Stimulated activated CD8-positive, alpha-beta memory T cell treated with anti-CD3 and anti-CD28 coated beads, Interleukin-2, amount 100 ng/mL, for 48 hours (primary cell): Measurements from ENCODE around the gene DHX58.

ENCODE experiments used
- DNase-seq, 2 donors: peaks; one replicate each; pipeline ENCODE4 v3.0.0-alpha.2; 2020; ENCODE audit warnings: low read depth in 2 of 2

The DHX58 gene

DNA sequence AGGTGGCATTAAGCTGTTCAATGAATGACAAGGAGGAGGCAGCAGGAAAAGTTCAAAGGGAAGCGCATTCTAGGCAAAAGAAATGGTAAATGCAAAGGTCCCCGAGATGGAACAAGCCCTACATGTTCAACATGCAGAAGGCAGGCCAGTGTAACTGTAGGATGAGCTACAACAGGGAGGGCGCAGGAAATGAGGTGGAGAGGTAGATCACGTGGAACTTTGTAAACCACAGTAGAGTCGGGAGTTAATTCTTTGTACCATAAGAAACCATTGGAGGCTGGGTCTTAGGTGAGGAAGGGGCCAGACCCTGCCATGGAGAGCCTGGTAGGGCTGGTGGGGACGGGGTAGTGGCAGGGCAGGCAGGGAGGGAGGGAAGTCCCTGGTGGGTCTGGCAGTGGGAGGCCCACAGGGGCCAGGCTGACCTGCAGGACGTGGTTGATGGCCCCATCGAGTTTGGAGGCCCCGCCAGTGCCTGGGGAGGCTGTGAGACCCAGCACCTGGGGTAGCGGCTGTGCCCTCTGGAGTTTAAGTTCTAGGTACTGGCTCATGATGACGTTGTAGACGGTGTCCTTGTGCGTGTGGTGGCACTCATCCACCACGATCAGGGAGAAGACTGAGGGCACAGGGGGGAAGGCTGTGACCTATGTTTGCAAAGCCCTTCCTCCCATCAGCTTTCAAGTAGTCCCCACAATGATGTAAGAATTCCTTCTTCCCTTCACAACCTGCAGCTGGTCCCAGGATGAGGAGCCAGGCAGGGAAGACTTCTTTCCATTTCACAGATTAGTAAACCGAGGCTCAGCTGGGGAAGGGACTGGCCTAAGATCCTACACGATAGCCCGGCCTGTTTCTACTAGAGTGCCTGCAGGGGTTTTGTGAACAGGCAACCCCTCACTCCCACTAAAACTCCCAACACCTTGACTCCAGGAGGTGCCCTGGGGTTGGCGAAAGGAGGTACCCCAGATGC lies 1.9 kb downstream of the DHX58 start:
- DNase-seq, result no peak

DNA sequence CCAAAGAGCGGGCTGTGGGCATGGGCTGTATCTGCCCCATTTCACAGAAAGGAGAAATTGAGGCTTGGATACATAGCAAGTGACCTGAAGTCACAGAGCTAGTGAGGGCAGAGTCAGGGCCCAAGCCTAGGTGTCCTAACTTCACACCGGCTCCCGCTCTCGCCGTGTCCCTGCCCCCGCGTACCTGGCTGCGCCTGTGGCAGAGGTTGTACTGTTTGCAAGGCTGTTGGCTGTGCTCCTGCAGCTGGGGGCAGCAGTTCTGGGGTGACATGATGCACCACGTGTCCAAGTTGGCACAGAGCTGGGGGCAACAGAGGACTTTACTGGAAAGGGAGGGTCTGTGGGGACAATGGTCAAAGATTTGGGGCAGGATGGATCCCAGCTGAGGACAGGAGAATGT lies 3.4 kb downstream of the DHX58 start:
- DNase-seq, result no peak

DNA sequence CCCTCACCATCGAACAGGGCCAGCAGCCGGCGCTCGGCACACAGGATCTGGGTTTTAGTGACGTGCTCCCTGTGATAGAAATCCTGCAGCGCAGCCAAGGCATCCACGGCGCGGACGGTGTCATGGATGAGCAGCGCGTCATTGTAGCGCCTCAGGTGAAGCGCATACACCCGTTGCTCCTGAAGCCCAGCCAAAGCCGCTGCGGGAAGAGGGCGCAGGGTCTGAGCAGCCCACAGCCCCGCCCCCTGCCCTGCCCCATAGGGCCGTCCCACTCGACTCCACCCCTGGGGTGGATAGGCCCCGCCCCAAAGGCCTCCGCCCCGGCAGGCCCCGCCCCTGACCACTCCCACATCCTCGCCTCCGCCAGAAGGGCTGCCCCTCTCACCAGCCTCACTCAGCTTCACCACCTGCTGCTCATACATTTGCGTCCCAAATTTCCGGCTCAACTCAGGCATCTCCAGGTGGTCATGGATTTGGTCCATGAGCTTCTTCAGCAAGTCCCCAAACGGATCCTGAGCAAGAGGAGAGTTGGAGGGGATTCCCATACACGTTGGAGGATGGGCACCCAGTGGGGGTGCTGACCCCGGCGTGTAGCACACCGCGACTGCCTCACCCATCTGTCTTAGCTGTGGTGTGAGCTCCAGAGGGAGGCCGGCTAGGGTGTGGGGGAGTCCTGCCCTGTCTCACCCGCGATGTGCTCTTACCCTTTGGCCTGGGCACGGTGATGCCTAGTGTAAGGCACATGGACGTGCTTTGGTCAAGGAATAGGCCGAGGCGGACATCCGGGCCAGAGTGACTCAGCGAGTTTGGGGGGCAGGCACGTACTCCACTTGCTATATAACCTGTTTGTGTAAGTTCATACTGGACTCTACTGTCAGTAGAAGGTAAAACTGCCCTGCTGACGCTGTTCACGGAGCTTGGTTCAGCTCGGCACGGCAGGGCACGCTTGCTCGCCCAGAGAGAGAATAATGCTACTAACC lies 4.6 kb downstream of the DHX58 start:
- peak; percentile 92 to 94 for DNase-seq

DNA sequence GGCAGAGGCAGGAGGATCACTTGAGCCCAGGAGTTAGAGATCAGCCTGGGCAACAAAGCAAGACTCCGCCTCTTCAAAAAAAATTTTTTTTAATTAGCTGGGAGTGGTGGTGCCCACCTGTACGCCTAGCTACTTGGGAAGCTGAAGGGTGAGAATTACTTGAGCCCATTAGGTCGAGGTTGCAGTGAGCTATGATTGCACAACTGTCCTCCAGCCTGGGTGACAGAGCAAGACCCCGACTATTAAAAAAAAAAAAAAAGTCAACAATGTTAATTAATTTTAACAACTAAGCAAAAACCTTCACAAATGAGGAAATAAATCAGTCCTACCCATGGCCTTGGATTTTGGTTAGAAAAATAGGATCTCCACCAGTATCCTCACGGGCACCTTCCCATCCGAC lies 5.4 kb downstream of the DHX58 start:
- no peak for DNase-seq

DNA sequence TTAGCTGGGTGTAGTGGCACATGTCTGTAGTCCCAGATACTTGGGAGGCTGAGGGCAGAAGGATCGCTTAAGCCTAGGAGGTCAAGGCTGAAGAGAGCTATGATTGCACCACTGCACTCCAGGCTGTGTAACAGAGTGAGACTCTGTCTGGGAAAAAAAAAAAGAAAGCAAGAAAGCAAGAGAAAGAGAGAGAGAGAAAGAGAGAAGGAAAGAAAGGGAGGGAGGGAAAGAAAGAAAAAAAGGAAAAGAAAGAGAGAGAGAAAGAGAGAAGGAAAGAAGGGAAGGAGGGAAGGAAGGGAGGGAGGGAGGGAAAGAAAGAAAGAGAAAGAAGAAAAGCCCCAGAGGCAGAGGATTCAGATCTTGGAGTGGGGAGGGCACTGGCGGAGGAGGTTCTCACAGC lies 6.5 kb downstream of the DHX58 start:
- no peak for DNase-seq

DNA sequence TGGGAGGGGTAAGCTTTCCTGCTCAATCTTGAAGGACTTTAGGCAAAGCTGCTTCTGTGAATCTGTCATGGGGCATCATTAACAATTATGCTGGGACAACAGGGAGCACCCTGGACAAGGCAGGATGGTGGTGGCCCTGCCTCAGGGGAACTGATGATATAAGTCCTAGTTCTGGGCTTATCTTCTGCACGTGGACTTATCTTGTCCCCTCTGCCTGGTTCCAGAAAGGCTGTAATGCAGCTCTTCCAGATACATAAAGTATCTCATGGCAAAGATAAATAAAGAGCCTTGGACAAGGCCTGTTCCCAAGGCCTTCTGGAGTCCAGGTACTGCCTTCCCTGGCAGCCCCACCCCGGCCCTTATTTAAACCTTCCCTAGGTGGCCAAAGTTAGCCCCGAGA lies 8.2 kb downstream of the DHX58 start:
- no peak for DNase-seq

DNA sequence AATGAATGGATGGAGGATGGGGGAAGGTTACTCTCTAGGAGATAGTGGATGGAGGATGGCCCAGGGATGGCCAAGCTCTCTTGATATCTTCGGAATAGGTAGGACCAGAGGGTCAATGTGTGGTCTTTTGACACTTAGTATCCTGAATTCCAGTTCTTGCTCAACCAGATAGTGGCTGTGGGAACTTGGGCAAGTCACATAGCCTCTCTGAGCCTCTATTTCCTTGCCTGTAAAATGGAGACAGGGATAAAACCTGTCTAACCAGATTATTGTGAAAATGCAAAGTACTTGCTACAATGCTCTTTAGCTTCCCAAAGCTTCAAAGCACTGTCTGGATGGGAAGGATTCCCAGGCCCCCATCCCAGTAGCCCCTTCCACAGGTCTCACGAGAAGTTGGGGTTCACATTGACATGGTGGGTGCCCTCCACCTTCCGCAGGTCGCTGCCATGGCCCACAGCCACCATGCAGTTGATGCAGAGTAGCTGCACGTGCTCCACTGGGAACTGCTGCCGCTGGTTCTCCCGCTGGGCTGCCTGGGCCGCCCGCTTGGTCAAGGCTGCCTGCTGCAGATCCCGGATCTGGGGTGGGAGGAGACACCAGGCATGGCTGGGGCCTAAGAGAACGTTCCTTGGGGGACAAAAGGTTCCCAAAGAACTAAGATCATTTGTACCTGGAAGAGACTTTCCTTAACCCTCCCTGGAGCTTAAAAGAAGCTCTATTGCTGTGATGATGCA lies 9.1 kb downstream of the DHX58 start:
- DNase-seq, result no peak

DNA sequence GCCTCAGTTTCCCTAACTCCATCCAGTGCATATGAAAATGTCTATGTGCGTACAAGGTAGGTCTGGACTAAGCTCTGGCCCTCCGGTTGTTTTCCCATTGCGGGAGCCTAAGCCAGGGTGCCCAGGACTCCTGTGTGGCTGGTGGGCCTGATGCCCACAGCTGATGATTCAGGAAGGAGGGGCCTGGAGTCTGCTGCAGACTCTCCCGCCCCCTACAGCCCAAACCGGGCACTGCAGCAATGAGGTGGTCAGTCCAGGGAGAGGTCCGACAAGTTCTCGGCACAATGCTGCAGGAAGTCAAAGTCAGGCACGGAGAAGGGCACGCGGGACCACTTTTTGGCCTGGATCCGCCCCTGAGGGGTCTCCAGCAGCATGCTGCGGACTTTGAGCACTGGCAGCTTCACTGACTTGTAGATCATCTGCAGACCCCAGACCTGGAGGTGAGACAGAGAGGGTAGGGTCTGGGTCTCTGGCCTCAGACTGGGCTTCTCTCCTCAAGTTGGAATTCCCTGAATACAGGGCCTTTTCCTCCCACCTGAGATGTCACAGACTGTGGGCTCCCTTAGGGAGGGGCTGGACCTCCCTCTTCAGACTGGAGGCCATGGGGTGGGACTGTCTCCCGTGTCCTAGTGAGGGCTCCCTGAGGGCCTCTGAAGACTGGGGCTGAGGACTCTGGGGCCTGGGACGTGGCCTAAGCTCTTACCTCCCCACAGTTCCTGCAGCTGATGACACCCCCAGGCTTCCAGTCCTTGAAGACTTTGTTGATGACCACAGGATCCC lies 10.8 kb downstream of the DHX58 start:
- peak; percentile 72 to 79 for DNase-seq

DNA sequence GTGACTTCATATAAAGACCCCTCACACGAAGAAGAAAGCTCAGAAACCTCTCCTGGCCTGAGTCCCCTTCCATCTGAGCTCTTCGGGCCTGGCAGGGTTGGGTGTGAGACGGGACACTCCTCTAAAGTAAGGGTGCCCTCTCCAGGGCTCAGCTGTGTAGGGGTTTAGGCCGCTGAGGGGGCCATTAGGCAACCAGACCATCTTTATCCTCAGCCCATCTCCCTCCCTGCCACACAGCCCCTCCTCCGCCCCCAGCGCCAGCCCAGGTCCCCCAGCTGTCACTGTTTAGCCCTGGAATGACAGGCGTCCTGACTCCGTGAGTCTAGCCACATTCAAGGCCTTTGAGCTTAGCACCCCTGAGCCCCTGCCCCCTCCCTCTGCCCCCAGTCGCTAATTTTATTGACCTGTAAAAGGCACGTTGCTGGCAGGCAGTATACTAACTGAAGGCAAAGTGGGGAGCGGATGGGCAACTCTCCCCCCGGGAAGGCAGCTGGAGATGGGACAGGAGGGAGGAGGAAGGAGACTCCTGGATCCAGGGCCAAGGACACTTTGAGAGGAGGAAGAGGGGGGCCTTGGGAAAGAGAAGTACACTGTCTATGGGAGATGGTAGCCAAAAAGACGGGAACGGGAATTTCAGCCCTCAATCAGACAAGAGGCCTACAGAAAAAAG lies 13.6 kb downstream of the DHX58 start:
- no peak for DNase-seq

DNA sequence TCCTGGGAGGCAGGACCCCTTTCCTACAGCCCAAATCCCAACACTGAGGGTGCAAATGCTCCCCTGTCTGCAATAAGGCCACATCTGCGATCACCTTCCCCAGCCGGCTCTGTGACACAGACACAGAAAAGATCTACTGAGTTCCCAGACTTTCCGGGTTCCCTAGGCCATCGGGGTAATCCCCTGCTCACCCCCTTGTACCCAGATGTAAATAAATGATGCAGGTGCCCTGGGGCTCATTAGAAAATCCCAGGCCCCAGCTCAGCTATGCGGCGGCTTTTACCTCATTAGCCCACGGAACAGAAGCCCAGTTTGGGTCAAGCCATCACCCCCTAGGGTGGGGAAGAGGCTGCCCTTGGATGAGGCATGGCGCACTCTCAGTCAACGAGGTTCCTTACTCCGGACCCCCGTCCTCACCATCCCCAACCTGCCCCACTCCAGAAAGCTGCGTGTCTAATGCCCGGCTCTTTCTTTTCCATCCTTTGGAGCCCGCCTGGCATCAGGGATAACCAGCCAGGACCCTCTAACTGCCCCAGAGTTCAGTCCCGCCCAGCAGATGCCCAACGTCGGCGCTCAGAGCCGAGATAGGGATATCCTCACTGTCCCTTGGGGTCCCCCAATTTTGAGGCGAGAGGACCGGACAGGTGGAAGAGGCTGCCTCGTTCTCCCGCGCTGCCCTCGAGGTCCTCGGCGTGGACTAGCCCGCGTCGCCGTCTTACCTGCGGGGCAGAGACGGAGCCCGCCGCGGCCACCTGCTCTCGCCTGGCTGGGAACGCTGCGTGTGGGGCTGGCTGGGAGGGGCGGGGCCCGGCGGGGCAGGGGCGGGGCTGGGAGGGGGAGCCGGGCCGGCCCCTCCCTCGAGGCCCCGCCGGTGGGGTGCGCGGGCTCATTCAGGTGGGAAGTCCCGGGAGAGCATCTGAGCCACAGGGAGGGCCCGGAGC lies 14.6 kb downstream of the DHX58 start, which contains the start of gene ZNF385C:
ZNF385C (minus strand) TSS at position 783 of the 941 bp plus-strand sequence. CDS start 35,417 bp downstream, outside the sequence.
- peak in 1 of 2 donors; percentile 22 for DNase-seq

DNA sequence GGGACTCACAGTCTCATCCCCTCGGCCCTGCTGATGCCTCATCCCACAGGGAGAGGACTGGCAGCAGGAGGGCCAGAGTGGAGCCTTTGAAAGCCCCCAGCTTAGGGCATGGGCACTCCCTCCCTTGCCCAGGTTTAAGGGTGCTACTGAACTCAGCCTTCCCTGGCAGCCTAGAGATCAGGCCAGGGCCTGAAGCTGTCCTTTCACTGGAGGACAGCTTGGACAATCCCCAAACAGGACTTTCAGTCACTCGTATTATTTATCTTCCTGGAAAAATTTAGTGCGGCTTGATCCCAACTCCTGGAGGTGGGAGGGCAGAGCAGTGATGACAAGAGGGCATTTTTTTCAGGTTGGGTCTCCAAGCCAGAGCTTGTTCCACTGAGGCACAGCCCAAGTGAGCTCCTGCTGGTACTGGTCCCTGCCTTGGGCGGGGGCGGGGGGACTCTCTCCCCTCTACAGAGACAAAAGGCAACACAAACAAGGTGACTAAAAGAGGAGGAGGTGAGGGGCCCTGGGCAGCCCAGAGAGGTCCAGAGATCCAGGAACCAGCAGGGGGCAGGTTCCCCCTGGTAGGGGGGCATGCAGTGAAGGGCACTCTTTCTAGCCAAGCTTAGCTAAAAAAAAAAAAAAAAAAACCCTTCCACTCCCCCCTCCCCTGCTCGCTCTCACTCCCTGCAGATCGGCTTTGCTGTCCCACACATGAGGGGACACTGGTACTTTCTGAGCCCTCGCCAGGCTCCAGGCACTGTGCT lies 16.0 kb downstream of the DHX58 start:
- no peak for DNase-seq

DNA sequence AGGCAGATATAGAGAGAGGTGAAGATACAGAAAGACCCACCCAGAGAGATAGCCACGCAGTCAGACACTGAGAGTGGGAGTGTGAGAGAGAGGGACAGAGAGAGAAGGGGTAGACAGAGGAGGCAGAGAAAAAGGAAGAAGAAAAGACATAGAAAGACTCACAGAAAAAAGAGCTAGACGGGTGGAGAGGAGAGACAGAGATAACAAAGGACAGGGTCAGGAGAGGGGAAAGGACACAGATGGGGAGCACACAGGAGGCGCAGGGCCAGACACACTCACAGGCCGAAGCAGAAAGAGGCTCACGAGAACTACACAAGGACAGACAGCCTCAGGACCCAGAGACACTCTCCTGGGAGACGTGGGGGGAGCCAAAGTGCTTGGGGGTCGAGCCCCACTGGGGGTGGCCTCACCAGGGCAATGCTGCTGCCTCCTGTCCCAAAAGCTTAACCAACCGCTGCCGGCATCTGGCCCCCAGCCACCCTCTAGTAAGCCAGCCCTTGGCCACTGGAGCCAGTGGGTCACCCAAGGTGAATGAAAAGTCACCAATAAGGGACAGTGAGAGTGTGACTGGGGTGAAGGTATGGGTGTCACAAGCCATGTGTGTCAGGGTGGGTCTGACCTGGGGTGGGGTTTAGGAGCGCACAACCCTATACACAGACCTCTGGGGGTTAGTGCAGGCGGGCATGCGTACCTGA lies 18.0 kb downstream of the DHX58 start:
- DNase-seq, result no peak

DNA sequence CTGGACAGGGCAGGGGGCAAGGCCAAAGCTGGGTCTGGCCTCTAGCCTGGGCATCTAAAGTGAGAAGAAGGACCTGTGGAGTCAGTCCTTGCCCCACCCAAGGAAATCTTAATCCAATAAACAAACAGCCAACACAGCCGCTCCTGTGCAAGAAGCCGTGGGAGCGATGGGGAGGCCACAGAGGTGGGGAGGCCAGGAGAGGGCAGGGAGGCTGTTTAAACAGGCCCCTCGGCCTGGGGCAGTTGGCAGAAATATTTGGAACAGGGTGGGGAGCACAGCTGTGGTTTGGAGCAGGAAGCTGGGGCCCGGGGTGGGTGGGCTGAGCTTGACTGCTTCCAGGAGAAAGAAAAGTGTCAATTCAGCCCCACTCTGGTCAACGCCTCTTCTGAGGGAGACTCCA lies 19.6 kb downstream of the DHX58 start:
- no peak for DNase-seq

DNA sequence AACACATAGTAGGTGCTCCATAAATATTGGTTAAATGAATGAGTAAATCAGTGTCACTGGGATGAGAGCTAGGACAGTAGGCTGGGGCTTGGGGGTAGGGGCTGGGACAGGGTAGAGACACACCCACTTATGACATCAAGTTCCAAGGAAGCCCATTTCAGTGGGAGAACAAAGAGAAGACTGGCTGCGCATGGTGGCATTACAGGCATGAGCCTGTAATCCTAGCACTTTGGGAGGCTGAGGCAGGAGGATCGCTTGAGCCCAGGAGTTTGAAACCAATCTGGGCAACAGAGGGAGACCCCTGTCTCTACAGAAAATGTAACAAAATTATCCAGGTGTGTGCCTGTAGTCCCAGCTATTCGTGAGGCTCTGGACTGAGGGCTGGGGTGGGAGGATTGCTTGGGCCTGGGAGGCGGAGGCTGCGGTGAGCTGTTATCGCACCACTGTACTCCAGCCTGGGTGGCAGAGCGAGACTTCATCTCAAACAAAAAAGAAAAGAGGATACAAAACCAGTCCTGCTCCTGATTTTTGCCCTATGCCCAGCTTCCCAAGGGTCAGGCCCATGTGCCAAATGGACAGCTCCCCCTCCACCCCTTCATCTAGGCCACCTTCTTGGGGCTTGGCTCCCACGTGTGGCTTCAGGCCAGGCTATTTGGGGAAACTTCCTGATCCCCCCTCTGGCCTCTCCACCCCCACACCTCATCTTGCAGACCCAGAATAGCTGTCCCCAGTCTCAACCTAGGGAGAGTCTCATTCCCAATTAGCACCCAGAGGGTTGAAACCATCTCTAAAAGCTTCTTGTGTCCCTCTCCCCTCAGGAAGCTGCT lies 21.3 kb downstream of the DHX58 start:
- DNase-seq, result no peak

DNA sequence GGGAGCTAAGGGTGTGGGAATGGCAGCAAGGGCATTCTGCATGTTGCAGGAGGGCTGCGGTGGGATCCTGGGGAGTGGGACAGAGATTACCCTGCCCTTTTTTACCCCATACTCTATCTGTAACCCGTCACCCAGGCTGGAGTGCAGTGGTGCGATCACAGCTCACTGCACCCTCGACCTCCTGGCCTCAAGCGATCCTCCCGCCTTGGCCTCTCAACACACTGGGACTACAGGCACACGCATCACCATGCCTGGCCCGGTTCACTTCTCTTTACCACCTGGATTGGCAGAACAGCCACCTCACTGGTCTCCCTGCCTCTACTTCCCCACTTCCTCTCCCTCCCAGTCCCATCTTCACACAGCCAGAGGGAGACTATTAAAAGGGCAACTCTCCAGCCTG lies 23.8 kb downstream of the DHX58 start:
- DNase-seq, result no peak

DNA sequence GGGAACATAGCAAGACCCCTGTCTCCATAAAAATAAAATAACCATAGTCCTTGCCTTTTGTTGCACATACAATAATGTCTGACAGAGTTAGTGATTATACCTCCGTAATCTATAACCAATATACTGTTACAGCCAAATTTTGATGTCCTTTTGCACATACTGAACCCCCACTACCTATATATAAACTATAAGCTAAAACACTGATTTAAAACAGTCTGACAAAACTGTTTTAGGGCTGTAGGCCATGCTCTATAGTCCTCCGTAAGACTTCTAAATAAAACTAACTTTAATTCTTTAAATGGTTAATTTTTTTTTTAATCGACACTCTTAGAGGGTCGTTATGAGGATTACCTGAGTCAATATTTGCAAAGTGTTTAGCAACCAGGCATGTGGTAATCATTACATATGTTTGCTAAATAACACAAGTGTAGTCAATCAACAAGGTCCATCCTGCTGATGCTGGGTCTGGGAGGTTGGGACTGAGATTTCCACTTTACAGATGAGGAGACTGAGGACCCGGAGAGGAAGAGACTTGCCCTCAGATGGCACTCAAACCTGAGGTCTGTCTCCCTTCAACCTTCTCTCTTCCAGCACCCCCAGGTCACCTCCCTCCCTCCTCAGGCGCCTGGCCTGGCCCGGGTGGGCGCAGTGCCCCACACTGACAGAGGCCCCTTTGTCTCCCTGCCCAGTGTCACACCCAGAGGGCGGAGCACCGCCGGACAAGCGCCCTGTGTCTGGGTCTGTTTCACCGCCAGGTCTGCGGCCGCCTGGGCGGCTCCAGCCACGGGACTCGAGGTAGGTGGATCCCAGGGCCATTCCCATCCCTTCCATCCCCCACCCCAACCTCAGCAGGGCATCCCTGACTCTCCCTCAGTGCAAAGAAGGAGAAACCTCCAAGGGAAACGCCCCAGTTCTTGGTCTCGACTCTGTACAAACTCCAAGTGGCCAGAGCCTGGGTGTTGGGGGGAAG lies 24.5 kb downstream of the DHX58 start:
- no peak for DNase-seq
